HG03159 (cell line): Measurements from ENCODE around the gene EXOSC6.
A peak's percentile ranks its signal among the peaks of the same experiment; 100 is the strongest.
"Not testable (repeated sequence)": the region's sequence is repeated elsewhere in the genome, so short reads cannot be mapped to it uniquely, and the experiment has no call there.

Source experiments
- ATAC-seq: cut with Tn5 transposase; IDR thresholded peaks from one replicate; pipeline ENCODE4 v1.9.1; 2021; ENCODE audit warnings: mild to moderate bottlenecking, moderate library complexity; ENCODE audit not compliant: unreplicated experiment

Gene EXOSC6

DNA sequence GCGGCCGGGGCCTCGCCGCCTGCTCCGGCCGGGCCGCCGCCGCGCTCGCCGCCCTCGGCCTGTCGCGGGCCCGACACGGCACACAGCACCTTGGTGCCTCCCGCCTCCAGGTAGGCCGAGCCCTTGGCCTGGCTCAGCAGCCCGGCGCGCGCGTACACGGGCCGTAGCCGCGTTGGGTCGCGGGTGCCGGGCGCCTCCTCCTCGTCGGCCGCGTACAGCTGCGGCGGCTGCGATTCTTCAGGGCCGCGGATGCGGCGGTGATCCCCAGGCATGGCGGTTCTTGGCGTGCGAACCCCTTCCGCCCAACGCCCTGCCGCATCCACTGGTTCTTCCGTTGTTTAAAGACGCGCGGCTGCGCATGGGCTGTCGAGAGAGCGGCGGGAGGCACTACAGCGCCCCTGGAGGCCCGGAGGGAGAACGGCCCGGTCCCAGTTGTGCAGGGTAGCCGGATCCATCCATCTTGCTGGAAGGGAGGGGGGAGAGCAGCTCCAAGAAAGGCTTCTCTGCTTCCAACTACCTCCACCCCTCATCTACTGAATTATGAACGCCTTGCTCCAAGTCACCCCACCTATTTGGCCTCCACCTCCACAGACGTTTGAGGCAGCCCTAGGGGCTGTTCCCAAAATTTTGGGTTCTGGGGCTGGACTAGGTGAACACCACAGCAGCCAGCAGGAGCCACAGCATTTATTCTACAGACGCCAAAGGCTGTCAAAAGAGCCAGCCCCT is at the start of gene EXOSC6:
Gene EXOSC6 (minus strand): TSS at position 312 of the 726 bp plus-strand sequence. CDS start 40 bp downstream, at position 272.
- peak; percentile 86 for ATAC-seq

- ATAC-seq = no peak
Observed at GRCh38 chr16:70301121-70301520, 49.4 kb upstream of the EXOSC6 start.

- ATAC-seq = peak; percentile 72
Observed at GRCh38 chr16:70298988-70299938, 47.5 kb upstream of the EXOSC6 start, which contains the start of gene DDX19B. Gene DDX19B, plus strand, starts transcription at chr16:70299186. Its CDS starts 112 bp downstream, at chr16:70299298.

DNA sequence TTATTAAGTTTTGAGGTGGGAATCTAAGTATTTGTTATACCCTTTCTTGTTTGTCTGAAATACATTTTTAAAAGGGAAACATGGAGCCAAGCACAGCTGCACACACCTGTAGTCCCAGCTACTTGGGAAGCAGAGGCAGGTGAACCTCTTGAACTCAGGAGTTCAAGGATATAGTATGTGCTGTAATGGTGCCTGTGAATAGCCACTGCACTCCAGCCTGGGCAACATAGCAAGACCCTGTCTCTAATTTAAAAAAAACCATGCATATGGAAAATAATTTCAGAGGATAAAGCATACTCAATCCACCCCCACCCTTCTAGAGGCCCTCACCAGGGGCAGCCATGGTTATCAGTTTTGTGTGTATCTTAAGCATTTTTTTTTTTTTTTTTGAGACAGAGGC is 43.9 kb upstream of the EXOSC6 start:
- ATAC-seq = no peak

- ATAC-seq = no peak
Observed at GRCh38 chr16:70294385-70295025, 42.8 kb upstream of the EXOSC6 start.

- not testable (repeated sequence) for ATAC-seq
Observed at GRCh38 chr16:70292148-70292547, 40.4 kb upstream of the EXOSC6 start.

GRCh38 chr16:70290949-70291519 is 39.3 kb upstream of the EXOSC6 start:
- ATAC-seq = no peak

- peak; percentile 97 for ATAC-seq
Observed at GRCh38 chr16:70289229-70290094, 37.7 kb upstream of the EXOSC6 start, which contains the start of gene AARS1. Gene AARS1, minus strand, starts transcription at chr16:70289506. Its CDS starts 6,743 bp downstream, at chr16:70282763.

DNA sequence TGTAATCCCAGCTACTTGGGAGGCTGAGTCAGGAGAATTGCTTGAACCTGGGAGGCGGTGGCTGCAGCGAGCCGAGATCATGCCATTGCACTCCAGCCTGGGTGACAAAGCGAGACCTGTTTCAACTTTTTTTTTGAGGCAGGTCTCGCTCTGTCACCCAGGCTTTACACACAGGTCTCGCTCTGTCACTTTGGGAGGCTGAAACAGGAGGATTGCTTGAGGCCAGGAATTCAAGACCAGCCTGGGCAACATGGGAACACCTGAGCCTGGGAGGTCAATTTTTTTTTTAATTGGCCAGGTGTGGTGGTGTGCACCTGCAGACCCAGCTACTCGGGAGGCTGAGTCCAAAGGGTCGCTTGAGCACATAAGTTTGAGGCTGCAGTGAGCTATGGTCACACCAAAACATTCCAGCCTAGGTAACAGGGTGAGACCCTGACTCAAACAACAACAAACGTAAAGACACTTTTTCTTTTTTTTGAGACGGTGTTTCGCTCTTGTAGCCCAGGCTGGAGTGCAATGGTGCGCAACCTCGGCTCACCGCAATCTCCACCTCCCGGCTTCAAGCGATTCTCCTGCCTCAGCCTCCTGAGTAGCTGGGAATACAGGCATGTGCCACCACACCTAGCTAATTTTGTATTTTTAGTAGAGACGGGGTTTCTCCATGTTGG is 35.7 kb upstream of the EXOSC6 start:
- not testable (repeated sequence) for ATAC-seq

GRCh38 chr16:70276392-70276791 is 24.7 kb upstream of the EXOSC6 start:
- ATAC-seq = no peak

DNA sequence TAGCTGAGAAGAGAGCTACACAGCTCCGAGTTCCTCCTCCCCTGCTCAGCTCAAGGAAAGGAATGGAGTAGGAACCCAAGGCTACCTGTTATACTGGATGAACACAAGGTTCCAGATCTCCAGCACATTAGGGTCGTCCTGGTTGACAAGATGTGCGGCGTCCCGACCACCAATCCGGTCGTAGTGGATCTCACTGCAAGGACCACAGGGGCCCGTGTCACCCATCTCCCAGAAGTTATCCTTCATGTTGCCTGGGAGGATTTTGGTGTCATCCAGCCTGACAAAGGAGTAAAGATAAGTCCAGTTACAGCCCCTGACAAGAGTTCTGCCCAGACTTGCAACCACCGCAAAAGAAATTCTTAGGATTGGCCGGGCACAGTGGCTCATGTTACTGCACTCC is 20.0 kb upstream of the EXOSC6 start:
- no peak for ATAC-seq

DNA sequence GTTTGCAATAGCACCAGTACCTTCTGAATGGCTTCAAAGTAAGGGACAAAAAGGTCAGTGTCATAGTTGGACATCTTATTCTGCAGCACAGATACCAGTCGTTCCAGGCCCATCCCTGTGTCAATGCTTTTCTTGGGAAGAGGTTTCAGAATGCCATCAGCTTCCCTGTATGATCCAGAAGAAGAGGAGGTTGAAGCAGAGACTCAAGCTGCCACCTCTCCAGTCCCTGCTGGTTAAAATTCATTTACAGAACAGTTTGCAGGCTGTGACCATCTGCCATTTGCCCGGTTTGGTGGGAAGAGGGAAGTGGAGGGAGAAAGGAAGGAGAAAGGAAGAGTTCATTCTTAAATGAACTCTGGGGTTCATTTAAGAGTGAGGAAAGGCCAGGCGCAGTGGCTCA is 18.4 kb upstream of the EXOSC6 start:
- no peak for ATAC-seq

GRCh38 chr16:70269471-70269870 is 17.7 kb upstream of the EXOSC6 start:
- no peak for ATAC-seq

GRCh38 chr16:70267922-70268321 is 16.2 kb upstream of the EXOSC6 start:
- not testable (repeated sequence) for ATAC-seq

GRCh38 chr16:70267516-70267915 is 15.8 kb upstream of the EXOSC6 start:
- no peak for ATAC-seq

DNA sequence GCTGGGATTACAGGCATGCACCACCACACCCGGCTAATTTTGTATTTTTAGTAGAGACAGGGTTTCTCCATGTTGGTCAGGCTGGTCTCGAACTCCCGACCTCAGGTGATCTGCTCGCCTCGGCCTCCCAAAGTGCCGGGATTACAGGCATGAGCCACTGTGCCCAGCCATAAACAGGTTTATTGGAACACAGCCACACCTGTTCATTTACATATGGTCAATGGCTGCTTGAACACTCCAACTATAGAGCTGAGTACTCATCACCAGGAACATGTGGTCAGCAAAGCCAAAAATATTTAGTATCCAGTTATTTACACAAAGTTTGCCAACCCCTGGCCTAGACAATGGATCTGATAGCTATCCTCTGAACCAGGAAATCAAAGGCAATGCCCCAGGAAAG is 8.2 kb upstream of the EXOSC6 start:
- ATAC-seq = not testable (repeated sequence)

GRCh38 chr16:70258946-70259345 is 7.2 kb upstream of the EXOSC6 start:
- no peak for ATAC-seq

DNA sequence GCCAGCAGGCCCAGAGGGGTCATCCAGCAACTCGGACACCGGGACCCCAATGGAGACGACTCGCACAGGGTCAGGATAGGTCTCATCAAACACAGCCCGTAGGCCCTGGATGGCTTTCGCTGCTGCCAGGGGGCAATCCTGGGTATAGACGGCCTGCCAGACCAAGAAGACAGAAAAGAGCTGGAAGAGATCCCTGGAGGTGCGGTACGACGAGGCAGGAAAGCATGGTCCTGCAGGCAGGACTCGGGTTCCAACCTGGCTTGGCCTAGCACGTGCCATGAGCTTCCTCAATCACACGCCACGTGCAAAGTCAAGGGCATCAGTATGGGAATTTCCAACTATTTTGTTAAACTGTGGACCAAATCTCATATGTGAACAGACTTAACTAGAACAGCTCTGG is 6.3 kb upstream of the EXOSC6 start:
- ATAC-seq = no peak

- no peak for ATAC-seq
Observed at GRCh38 chr16:70257391-70257790, 5.7 kb upstream of the EXOSC6 start.
